ES-I3 (cell line): ENCODE results near the gene PACSIN1.

Experiments used
- H3K36me3 ChIP-seq: 2 replicates; pipeline ENCODE4 v1.6.1; 2013; ENCODE audit warnings: mild to moderate bottlenecking, low read length, control low read depth, moderate library complexity; ENCODE audit not compliant: insufficient read depth
- H3K4me1 ChIP-seq: 2 replicates; pipeline ENCODE4 v1.6.1; 2013; ENCODE audit warnings: mild to moderate bottlenecking, control low read depth, low read length; ENCODE audit not compliant: insufficient read depth
- H3K9ac ChIP-seq: 2 replicates; pipeline ENCODE4 v1.6.1; 2013; ENCODE audit warnings: low read depth, mild to moderate bottlenecking, low read length, moderate library complexity
- H3K9me3 ChIP-seq: 2 replicates; pipeline ENCODE4 v1.6.1; 2013; ENCODE audit warnings: mild to moderate bottlenecking, low read length, moderate library complexity; ENCODE audit not compliant: control insufficient read depth, insufficient read depth

PACSIN1 gene

DNA sequence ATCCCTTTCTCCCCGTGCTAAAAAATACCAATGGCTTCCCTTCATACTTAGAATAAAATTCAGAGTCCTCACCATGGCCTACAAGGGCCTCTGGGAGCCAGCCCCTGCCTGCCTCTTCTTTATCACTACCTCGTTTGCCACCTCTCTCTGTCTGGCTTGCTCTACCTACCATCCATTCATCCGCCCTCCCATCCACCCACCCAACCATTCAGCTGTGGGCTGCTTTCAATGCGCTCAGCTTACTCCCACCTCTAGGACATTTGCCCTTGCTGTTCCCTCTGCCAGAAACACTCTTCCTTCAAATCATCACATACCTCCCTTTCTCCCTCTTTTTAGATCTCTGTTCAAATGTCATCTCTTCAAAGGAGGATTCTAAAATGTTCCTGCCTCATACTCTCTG lies 44.4 kb downstream of the PACSIN1 start:
- no peak overlapping the region for H3K9ac ChIP-seq
- no peaks in the 10 kb centered on the region for H3K36me3 ChIP-seq
- H3K9me3 ChIP-seq: no peaks in the 10 kb centered on the region
- peaks cover 7% of the 10 kb centered on the region for H3K4me1 ChIP-seq

DNA sequence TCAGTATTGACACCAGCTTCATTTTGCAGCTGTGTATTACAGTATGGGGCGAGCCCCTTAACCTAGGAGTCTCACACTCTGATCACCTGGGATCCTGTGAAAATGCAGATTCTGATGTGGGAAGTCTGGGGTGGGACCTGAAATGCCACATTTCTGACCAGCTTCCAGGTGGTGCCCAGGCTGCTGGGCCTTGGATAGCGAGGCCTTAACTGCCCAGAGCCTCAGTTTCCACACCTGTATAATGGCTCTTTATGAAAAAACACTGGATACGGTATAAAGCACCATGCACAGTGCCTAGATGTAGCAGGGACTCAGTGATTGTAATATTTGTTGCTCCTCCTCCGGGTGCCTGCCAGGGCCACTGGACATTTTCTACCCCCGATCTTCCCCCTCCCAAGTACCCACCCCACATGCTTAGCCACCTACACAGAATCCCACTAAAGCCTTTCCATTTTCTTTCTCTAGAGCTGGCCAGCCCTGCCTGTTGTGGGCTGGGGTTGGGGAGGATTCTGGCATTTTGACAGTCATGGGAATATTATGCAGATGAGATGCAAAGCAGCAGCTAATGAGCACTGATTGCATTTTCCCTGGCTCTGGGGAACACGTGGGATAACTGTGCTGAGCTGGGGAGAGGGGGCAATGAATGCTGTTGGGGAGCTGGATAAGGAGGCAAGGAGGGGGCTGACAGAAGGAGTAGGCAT lies 45.5 kb downstream of the PACSIN1 start:
- H3K9ac ChIP-seq: no peak overlapping the region
- no peaks in the 10 kb centered on the region for H3K9me3 ChIP-seq
- no peaks in the 10 kb centered on the region for H3K36me3 ChIP-seq
- peaks cover 7% of the 10 kb centered on the region for H3K4me1 ChIP-seq

DNA sequence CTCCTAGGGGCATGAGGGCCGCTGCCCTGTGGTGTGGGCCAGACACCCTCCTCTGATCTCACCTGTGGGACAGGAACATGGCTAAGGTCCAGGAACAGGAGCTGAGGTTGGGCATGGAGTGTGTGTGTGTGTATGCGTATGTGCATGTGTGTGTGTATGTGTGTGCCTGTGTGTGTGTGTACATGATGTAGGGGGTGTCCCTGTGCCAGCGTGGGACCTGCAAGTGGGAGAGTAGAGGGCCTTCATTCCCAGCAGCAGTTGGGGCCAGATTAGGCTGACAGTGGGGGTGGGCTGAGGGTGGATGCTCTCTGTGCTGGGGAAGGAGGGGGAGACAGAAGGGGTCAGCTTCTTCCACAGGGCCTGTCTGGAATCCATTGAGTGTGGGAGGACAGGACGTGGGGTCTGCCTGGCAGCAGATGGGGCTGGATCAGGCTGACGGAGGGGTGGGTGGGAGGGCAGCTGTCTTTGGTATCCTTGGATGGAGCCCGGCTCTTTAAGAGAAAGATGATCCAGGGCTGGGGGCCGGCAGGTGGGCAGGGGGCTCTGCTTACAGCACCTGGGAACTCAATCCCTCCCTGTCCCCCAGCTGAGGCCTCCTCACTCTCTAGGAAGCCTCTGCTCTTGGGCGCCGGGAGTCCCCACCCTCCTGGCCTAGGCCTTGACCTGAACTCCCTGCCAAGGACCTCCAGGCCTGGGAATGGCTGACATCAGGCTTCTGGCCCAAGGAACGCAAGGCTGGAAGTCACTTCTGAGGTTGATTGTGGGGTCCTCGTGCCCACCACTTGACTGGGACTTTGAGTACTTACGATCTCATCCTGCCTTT lies 46.2 kb downstream of the PACSIN1 start:
- Histone ChIP-seq H3K4me1 (peaks cover under 1% of the 10 kb centered on the region), H3K36me3 (no peaks in the 10 kb centered on the region), H3K9me3 (no peaks in the 10 kb centered on the region), H3K9ac (no peak overlapping the region)

DNA sequence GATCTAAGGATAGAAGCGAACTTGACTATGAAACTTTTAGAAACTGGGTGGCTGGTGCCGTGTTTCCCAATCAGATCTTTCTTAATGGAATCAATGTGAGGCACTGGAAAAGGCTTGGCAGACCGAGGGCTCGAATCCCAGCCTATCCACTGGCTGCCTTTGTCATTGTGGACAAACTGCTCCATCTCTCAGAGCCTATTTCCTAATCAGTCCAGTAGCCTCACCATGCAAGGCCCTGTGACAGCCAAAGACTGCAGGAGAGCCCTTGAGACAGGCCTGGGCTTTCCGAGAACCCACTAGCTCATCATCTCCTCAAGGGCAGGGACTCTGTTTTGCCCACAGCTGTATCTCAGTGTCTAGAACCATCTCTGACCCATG lies 46.9 kb downstream of the PACSIN1 start:
- no peaks in the 10 kb centered on the region for H3K9me3 ChIP-seq
- no peak overlapping the region for H3K9ac ChIP-seq
- H3K4me1 ChIP-seq: no peaks in the 10 kb centered on the region; the same call in 1 of the 2 replicates
- no peaks in the 10 kb centered on the region for H3K36me3 ChIP-seq

DNA sequence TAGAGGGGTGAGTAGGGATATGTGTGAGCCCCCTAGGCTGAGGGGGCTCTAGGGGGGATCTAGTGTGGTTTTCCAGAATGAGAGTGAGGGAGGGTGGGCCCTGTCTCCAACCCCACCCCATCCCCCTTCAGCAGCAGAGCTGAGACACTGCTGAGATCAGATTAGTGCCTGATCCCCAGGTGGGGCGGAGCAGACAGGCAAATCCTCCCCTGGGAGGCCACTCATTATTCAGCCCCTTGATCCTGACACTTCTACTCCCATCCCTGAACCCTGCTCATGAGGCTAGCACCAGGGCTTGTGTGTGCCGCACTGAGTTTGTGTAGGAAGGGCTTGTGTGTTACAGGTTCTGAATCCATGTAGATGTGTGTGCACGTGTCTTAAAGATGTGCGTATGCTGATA lies 47.8 kb downstream of the PACSIN1 start:
- Histone ChIP-seq H3K9ac (no peak overlapping the region), H3K4me1 (no peaks in the 10 kb centered on the region; the same call in 1 of the 2 replicates), H3K36me3 (no peaks in the 10 kb centered on the region), H3K9me3 (no peaks in the 10 kb centered on the region)

DNA sequence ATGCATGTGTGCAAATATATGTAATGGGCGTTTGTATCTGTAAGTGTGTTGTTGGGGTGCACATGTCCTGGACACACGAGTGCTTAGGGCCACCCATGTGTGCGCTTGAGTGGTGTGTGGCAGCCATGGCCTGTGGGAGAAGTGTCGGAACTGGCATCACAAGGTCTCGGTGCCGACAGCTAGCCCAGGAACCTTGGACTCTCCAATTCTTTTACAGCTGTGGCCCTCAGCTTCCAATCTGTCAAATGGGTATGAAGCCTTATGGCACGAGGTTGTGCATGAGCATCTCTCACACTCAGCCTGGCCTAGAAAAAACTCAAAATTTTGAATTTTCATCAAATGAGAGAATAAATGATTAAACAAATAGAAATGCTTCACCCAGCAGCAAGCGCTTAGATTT lies 48.2 kb downstream of the PACSIN1 start:
- Histone ChIP-seq H3K9ac (peak overlapping the region; percentile 55; the same call in 1 of the 2 replicates), H3K4me1 (no peaks in the 10 kb centered on the region; the same call in 1 of the 2 replicates), H3K36me3 (no peaks in the 10 kb centered on the region), H3K9me3 (no peaks in the 10 kb centered on the region)

DNA sequence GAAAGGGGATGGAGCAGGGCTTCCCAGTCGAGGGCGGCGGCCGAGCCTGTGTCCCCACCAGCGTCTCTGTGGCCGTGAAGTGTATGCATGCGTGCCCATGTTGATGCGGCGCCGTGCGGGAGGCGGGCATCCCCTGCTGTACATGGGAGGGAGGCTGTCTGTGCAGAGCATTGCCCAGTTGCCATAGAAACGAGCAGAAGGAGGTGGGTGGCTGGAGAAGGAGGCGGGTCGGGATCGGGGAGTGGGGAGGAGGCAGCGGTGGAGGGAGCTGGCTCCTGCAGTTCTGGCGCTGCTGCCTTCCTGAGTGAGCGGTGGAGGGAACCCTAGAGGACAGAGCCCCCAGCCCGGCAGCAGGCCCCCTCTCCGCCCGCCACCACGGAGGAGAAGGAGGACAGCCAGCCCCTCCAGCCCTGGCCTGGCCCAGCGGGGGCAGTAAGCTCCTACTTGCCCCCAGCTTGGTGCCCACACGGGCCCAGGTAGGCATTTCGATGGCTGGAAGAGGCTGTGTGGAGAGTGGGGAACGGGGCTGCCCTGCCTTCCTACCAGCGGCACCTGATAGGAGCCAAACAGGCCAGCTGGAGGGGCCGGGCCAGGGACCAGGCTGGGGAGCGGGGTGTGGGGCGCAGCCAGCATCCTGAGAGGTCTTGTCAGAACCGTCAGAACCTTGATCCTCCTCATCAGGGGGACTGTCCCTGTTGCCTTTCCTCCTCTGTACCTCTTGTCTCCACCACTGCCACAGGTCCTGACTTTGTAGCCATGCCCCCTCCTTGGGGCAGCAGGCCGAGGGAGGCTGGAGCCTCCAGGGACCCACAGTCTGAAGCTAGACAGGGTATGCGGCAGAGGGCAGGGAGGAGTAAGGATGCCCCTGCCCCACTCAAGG lies 49.0 kb downstream of the PACSIN1 start:
- Histone ChIP-seq H3K36me3 (no peaks in the 10 kb centered on the region), H3K9ac (peak overlapping the region; percentile 55; the same call in 1 of the 2 replicates), H3K4me1 (no peaks in the 10 kb centered on the region; the same call in 1 of the 2 replicates)

DNA sequence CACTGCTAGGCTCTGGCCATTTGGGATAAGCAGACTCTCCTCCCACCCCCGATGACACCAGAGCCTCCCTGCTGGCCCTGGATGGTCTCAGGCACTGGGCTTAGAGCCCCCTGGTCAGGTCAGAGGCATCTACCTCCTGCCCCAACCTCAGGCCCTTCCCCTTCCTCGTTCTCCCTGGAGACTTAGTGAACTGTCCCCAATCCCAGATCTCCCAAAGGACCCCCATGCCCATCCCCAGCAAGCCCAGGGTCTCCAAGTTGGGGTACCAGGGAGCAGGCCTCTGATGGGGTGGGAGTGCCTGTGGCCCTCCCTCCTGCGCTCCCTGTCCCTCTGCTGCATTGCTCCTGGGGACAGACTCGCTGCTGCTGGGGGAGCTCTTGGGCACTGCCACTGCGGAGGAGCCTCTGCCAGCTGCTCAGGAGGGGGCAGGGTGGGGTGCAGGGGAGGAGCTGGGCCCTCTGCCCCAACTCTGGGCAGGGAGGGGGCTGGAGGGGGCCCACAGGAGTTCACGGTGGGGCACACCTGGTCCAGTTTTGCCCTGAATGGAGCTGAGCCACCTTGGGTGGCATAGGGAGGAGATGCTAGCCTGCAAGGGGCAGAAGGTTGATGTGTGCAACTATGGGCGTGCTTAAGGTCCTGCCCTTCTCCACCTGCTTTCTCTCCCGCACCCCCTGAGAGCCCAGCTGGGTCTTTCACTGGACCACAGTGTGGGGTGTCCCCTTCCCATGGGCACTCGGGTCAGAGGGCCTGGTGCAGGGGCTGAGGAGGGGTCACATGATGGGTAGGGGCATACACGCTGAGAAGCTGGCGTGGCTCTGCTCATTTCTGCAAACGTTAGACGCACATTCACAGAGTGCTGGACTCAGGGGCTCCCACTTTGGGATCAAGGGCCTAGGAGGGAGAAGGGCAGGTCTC lies 49.9 kb downstream of the PACSIN1 start:
- no peaks in the 10 kb centered on the region for H3K9me3 ChIP-seq
- no peak overlapping the region for H3K9ac ChIP-seq
- H3K36me3 ChIP-seq: no peaks in the 10 kb centered on the region
- no peaks in the 10 kb centered on the region; the same call in 1 of the 2 replicates for H3K4me1 ChIP-seq

More for the DNA sequence above, 49.0 kb downstream of the PACSIN1 start:
- H3K9me3 ChIP-seq: no peaks in the 10 kb centered on the region

DNA sequence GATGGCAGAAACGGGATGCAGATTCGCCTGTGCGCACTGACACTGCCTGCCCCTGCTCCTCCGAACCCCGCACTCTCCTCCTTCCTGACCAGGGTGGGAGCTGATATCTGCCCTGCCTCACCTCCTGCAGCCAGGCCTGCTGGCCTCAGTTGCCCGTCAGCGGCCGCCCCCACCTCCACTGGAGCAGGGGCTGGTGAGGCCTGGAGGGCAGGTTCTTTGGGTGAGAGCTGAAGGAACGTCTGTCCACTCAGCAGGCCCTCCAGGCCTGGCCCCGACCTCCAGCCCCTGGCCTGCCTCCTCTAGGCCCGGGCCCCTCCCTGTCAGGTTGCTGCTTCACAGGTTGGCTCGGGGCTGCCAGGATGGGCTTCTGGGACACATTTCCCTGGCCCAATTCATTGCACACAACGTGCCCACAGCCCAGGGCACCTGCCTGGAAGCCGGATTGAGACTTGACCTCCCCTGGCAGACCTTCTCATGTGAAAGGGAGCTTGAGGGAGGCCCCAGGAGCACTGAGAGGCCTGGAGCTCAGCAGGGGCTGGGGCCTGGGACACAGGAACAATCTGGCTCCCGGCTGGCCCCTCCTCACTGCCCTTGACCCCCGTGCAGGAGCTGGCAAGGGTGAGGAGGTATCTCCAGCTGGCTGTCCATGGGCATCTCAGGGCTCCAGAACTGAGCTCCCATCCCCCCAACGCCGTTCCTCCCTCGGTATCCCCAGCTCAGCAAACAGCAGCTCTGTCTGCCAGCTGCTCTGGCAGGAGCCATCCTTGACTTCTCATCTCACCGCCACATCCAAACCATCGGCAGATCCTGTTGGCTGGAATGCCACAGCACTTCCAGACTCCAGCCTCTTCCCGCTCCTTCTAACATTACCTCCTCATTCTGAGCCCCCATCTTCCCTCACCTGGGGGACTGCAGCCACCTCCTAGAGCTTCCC lies 50.8 kb downstream of the PACSIN1 start:
- Histone ChIP-seq H3K9me3 (no peaks in the 10 kb centered on the region), H3K36me3 (no peaks in the 10 kb centered on the region), H3K9ac (no peak overlapping the region), H3K4me1 (no peaks in the 10 kb centered on the region; the same call in 1 of the 2 replicates)

DNA sequence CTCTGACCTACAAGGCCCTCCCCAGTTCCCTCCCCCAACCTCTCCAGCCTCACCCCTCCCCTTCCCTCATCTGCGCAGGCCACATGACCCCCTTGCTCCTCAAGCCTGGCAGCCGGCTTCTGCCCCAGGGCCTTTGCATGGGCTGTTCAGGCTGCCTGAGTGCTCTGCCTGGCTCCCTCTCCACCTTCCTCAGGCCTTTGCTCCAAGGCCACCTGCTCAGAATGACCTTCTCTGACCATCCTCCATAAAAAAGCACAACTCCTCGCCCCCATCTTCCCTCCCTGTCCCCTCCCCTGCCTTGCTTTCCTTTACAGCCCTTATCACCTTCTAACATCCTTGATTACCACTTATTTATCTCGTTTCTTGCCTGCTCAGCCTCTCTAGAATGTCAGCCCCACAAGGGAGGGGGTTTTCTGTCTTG lies 51.6 kb downstream of the PACSIN1 start:
- H3K4me1 ChIP-seq: no peaks in the 10 kb centered on the region; the same call in 1 of the 2 replicates
- H3K9me3 ChIP-seq: no peaks in the 10 kb centered on the region
- H3K9ac ChIP-seq: no peak overlapping the region
- H3K36me3 ChIP-seq: no peaks in the 10 kb centered on the region

DNA sequence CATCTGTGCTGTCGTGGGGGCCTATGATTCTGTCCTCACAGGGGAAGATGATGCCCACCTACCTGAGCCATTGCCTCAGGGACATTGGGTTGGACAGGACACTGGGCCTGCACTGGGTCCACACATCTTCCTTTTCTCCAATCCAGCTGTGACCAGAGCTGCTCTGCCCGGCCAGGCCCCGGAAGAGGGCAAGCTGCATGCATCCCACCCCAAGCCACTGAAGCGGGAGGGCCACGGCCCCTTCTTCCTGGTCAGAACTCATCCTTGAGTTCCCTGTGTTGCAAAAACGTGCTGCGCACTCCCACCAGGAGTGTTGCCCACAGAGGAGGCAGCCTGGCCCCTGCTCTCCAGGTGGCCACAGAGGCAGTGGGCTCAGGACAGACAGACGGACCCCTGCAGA lies 52.1 kb downstream of the PACSIN1 start:
- Histone ChIP-seq H3K9ac (no peak overlapping the region), H3K4me1 (no peaks in the 10 kb centered on the region; the same call in 1 of the 2 replicates), H3K36me3 (no peaks in the 10 kb centered on the region), H3K9me3 (no peaks in the 10 kb centered on the region)

DNA sequence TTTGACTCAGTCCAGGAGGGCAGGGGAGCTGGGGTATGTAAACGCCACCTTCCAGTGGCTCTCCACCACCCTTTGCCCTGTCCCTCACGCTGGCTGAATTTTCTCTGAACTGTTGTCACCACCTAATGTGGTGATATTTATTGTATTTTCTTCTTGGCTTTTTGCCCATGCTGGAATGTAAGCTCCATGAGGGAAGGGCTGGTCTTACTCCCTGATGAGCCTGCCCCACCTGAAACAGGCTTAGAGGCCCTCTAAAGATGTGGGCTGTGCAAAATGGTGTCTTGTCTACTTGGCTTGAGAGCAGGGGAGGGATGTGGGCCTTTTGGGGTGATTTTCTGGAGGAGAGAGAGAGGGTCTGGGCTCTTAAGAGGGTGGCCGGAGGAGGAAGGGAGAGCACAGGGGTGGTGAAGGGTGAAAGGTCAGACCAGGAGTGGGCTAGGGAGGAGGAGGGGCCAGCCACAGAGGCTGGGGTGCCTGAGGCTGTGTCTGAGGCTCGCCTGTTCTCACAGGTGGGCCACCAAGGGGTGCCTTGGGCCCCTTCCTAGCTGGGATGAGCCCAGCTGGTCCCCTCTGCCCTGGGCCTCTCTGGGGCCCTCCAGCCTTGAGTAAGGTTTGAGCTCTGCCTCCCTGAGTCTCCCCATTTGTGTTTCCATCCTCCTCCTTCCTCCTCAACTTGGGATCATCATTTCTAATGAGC lies 52.9 kb downstream of the PACSIN1 start:
- no peaks in the 10 kb centered on the region for H3K9me3 ChIP-seq
- no peak overlapping the region for H3K9ac ChIP-seq
- H3K36me3 ChIP-seq: no peaks in the 10 kb centered on the region
- no peaks in the 10 kb centered on the region for H3K4me1 ChIP-seq
